H1 (cell line): ENCODE data around the gene CNTN5. TPM values are rescaled to one million over a fixed set of nuclear protein-coding genes. Genes with fewer than 3 reads are reported as not detected.

Experiments used
- CTCF ChIA-PET: fragments of 300-600 bp; sonication (Branson Sonifier 250); formaldehyde crosslinking; loops from one replicate; lab custom pipeline; 2021; ENCODE audit not compliant: partially characterized antibody; lab: Charles Lee
- POLR2A ChIA-PET: fragments of 300-600 bp; sonication (Branson Sonifier 250); formaldehyde crosslinking; loops from one replicate; lab custom pipeline; 2021; ENCODE audit warnings: inconsistent platforms; ENCODE audit not compliant: partially characterized antibody; lab: Charles Lee
- DNase-seq, 2 experiments: peaks; one replicate each; pipeline versions ENCODE4 v3.0.0 to v3.0.0-alpha.2; 2010 to 2022; ENCODE audit warnings: low spot score in 2 of 2, low read depth in 1 of 2, mixed read lengths in 1 of 2
- FAIRE-seq: peaks from 2 replicates; lab custom pipeline; 2011; peaks lifted over from hg19 to GRCh38; lab: Jason Lieb, UNC
- H2AFZ ChIP-seq: 2 replicates; pipeline ENCODE4 v1.8.1; 2012; ENCODE audit warnings: low read length, inconsistent platforms
- H2AK5ac ChIP-seq: 2 replicates; pipeline ENCODE4 v1.6.1; 2013; ENCODE audit warnings: low read depth, low read length
- H2BK120ac ChIP-seq: replicated peaks from 2 replicates; pipeline ENCODE3; 2013; ENCODE audit warnings: low read depth, low read length, inconsistent platforms
- H2BK12ac ChIP-seq: 2 replicates; pipeline ENCODE4 v1.6.1; 2013; ENCODE audit warnings: low read depth, low read length
- H2BK15ac ChIP-seq: 2 replicates; pipeline ENCODE4 v1.6.1; 2013; ENCODE audit warnings: low read length
- H2BK20ac ChIP-seq: 2 replicates; pipeline ENCODE4 v1.6.1; 2013; ENCODE audit warnings: low read length
- H2BK5ac ChIP-seq: 2 replicates; pipeline ENCODE4 v1.6.1; 2013; ENCODE audit warnings: low read depth, low read length
- H3K14ac ChIP-seq: 2 replicates; pipeline ENCODE4 v1.6.1; 2013; ENCODE audit warnings: inconsistent platforms; ENCODE audit not compliant: insufficient read length
- H3K18ac ChIP-seq: 2 replicates; pipeline ENCODE4 v1.6.1; 2013; ENCODE audit warnings: low read length; ENCODE audit errors: extremely low read depth
- H3K23ac ChIP-seq: 2 replicates; pipeline ENCODE4 v1.6.1; 2013; ENCODE audit warnings: inconsistent platforms; ENCODE audit not compliant: insufficient read length
- H3K23me2 ChIP-seq: 2 replicates; pipeline ENCODE4 v1.6.1; 2013; ENCODE audit warnings: low read depth, low read length
- H3K27ac ChIP-seq: 2 replicates; pipeline ENCODE4 v1.6.1; 2011; ENCODE audit warnings: low read depth, low read length, inconsistent platforms
- H3K27me3 ChIP-seq, 4 experiments: replicated peaks in 1 of 4; 1 replicate in 1 of 4; 2 replicates in 3 of 4; pipeline versions ENCODE4 v1.6.1 to v1.8.1; 2011 to 2013; ENCODE audit warnings: low read length in 3 of 4, mild to moderate bottlenecking in 3 of 4, inconsistent platforms in 2 of 4, mixed read lengths in 2 of 4, moderate library complexity in 1 of 4; ENCODE audit not compliant: control insufficient read depth in 3 of 4, insufficient read depth in 3 of 4; ENCODE audit errors: extremely low read depth in 1 of 4
- H3K36me3 ChIP-seq, 4 experiments: 2 replicates each; pipeline versions ENCODE4 v1.6.1 to v1.8.1; 2011 to 2013; ENCODE audit warnings: mild to moderate bottlenecking in 4 of 4, low read length in 3 of 4, moderate library complexity in 2 of 4, control low read depth in 1 of 4, inconsistent platforms in 1 of 4; ENCODE audit not compliant: insufficient read depth in 4 of 4, control insufficient read depth in 2 of 4
- H3K4ac ChIP-seq: replicated peaks from 2 replicates; pipeline ENCODE3; 2013; ENCODE audit warnings: low read length, low read depth, mixed read lengths, inconsistent platforms; ENCODE audit not compliant: insufficient read length
- H3K4me1 ChIP-seq, 4 experiments: replicated peaks in 1 of 4; 1 replicate in 1 of 4; 2 replicates in 3 of 4; pipeline versions ENCODE4 v1.6.1 to v1.8.1; 2011 to 2013; ENCODE audit warnings: low read length in 3 of 4, inconsistent platforms in 2 of 4, mixed read lengths in 1 of 4; ENCODE audit not compliant: insufficient read depth in 4 of 4, control insufficient read depth in 3 of 4
- H3K4me2 ChIP-seq, 2 experiments: 2 replicates each; pipeline versions ENCODE4 v1.6.1 to v1.8.1; 2011 to 2013; ENCODE audit warnings: low read depth in 2 of 2, low read length in 2 of 2, control low read depth in 1 of 2, inconsistent platforms in 1 of 2, mild to moderate bottlenecking in 1 of 2; ENCODE audit not compliant: insufficient read depth in 1 of 2
- H3K4me3 ChIP-seq, 4 experiments: fragments of 200-600, 300-600 bp in 1 of 4; sonication (generic), shearing (Covaris generic), sonication (Bioruptor Twin) in 1 of 4; 2 replicates each; pipeline versions ENCODE4 v1.5.1 to v1.8.1; 2011 to 2016; ENCODE audit warnings: low read length in 4 of 4, low read depth in 3 of 4, control low read depth in 2 of 4, inconsistent platforms in 2 of 4, mild to moderate bottlenecking in 2 of 4, mixed read lengths in 1 of 4, moderate library complexity in 1 of 4; ENCODE audit not compliant: insufficient read depth in 2 of 4; ENCODE audit errors: extremely low read depth in 1 of 4
- H3K56ac ChIP-seq: replicated peaks from 2 replicates; pipeline ENCODE3; 2013; ENCODE audit warnings: low read depth, mild to moderate bottlenecking, mixed read lengths, low read length, inconsistent platforms; ENCODE audit not compliant: insufficient read length
- H3K79me1 ChIP-seq: 2 replicates; pipeline ENCODE4 v1.6.1; 2013; ENCODE audit warnings: low read depth, low read length, control low read depth
- H3K79me2 ChIP-seq, 2 experiments: 2 replicates each; pipeline versions ENCODE4 v1.6.1 to v1.8.1; 2012 to 2013; ENCODE audit warnings: low read length in 2 of 2, mild to moderate bottlenecking in 2 of 2, inconsistent platforms in 1 of 2; ENCODE audit not compliant: insufficient read depth in 2 of 2, control insufficient read depth in 1 of 2
- H3K9ac ChIP-seq, 4 experiments: replicated peaks in 1 of 4; 1 replicate in 1 of 4; 2 replicates in 3 of 4; pipeline versions ENCODE4 v1.6.1 to v1.8.1; 2011 to 2013; ENCODE audit warnings: low read depth in 3 of 4, low read length in 3 of 4, control low read depth in 2 of 4, mild to moderate bottlenecking in 2 of 4, moderate library complexity in 2 of 4, inconsistent platforms in 1 of 4; ENCODE audit errors: extremely low read depth in 1 of 4
- H3K9me3 ChIP-seq, 2 experiments: 2 replicates each; pipeline versions ENCODE4 v1.6.1 to v1.8.1; 2012 to 2013; ENCODE audit warnings: mild to moderate bottlenecking in 2 of 2, moderate library complexity in 2 of 2, control low read depth in 1 of 2, inconsistent platforms in 1 of 2, low read depth in 1 of 2, low read length in 1 of 2, mixed read lengths in 1 of 2; ENCODE audit not compliant: insufficient read depth in 2 of 2
- H4K20me1 ChIP-seq, 2 experiments: replicated peaks in 1 of 2; 2 replicates each; pipeline versions ENCODE3 to v1.8.1; 2011 to 2013; ENCODE audit warnings: inconsistent platforms in 2 of 2, low read length in 2 of 2, mild to moderate bottlenecking in 1 of 2; ENCODE audit not compliant: insufficient read depth in 2 of 2, control insufficient read depth in 1 of 2
- H4K5ac ChIP-seq: 2 replicates; pipeline ENCODE4 v1.6.1; 2013; ENCODE audit warnings: low read length, low read depth, mixed read lengths, inconsistent platforms; ENCODE audit not compliant: insufficient read length
- H4K8ac ChIP-seq: 2 replicates; pipeline ENCODE4 v1.8.0; 2013; ENCODE audit warnings: mild to moderate bottlenecking, moderate library complexity, low read length, inconsistent platforms; ENCODE audit not compliant: insufficient read depth; ENCODE audit errors: extremely low read depth
- H4K91ac ChIP-seq: replicated peaks from 2 replicates; pipeline ENCODE3; 2013; ENCODE audit warnings: low read length, mixed read lengths, inconsistent platforms; ENCODE audit not compliant: insufficient read length
- ASH2L ChIP-seq: fragments of 200-600, 300-600 bp; sonication (generic); IDR thresholded peaks from one replicate; pipeline ENCODE4 v1.7.1; 2017; ENCODE audit warnings: low read length
- E2F6 ChIP-seq: IDR thresholded peaks from 2 replicates; pipeline ENCODE4 v1.6.1; 2012; ENCODE audit warnings: inconsistent platforms
- GABPA ChIP-seq: IDR thresholded peaks from 2 replicates; pipeline ENCODE4 v1.6.1; 2011; ENCODE audit warnings: mild to moderate bottlenecking, low read length, moderate library complexity, borderline replicate concordance; ENCODE audit not compliant: insufficient read depth
- HDAC2 ChIP-seq, 2 experiments: fragments of 300-600 bp in 1 of 2; sonication (generic) in 1 of 2; IDR thresholded peaks; 2 replicates each; pipeline ENCODE4 v1.6.1; 2011 to 2012; ENCODE audit warnings: low read depth in 2 of 2, low read length in 2 of 2, mild to moderate bottlenecking in 2 of 2, moderate library complexity in 2 of 2, borderline replicate concordance in 1 of 2, inconsistent platforms in 1 of 2
- KDM5A ChIP-seq: fragments of 200-600 bp; IDR thresholded peaks from 2 replicates; pipeline ENCODE4 v1.7.1; 2012; ENCODE audit warnings: mild to moderate bottlenecking, low read length, inconsistent platforms, mixed read lengths
- POU5F1 ChIP-seq: IDR thresholded peaks from 2 replicates; pipeline ENCODE4 v1.6.1; 2011; ENCODE audit warnings: low read depth, mild to moderate bottlenecking, low read length, moderate library complexity
- RFX5 ChIP-seq: IDR thresholded peaks from 2 replicates; pipeline ENCODE4 v1.6.1; 2011; ENCODE audit warnings: low read depth, low read length, improper control_type of control experiment, borderline replicate concordance
- SAP30 ChIP-seq: fragments of 300-600 bp; sonication (generic); IDR thresholded peaks from 2 replicates; pipeline ENCODE4 v1.7.1; 2012; ENCODE audit warnings: low read length, moderate library complexity, mild to moderate bottlenecking, inconsistent platforms; ENCODE audit not compliant: insufficient read depth, insufficient replicate concordance
- SIRT6 ChIP-seq: IDR thresholded peaks from one replicate; pipeline ENCODE4 v1.7.1; 2012; ENCODE audit warnings: low read length, inconsistent platforms
- SP2 ChIP-seq: IDR thresholded peaks from 2 replicates; pipeline ENCODE4 v1.6.1; 2012; ENCODE audit warnings: mild to moderate bottlenecking, low read length, inconsistent platforms
- TBP ChIP-seq: IDR thresholded peaks from 2 replicates; pipeline ENCODE4 v1.6.1; 2011; ENCODE audit warnings: low read depth, low read length, improper control_type of control experiment
- TCF12 ChIP-seq: IDR thresholded peaks from 2 replicates; pipeline ENCODE4 v1.6.1; 2011; ENCODE audit warnings: low read depth, mild to moderate bottlenecking, low read length
- ZNF274 ChIP-seq: IDR thresholded peaks from 2 replicates; pipeline ENCODE4 v1.7.0; 2012; ENCODE audit warnings: low read length, borderline replicate concordance; ENCODE audit errors: extremely low read depth
- WGBS, 2 experiments: shearing (Covaris generic) in 1 of 2; methylation state at CpG; one replicate each; pipeline versions ENCODE4 v1.1.6 to v1.1.7; 2013 to 2015; ENCODE audit warnings: low lambda C conversion rate in 2 of 2, mixed read lengths in 2 of 2, inconsistent platforms in 1 of 2, low coverage in 1 of 2, missing lambda C conversion rate in 1 of 2; ENCODE audit not compliant: insufficient replicate concordance in 2 of 2, insufficient coverage in 1 of 2, insufficient read length in 1 of 2; ENCODE audit errors: extremely low coverage in 1 of 2, missing lambda C conversion rate in 1 of 2; 5-methylcytosine and 5-hydroxymethylcytosine counted together
- polyA plus RNA-seq, 7 experiments: library from polyadenylated mRNA; depleted of rRNA in 3 of 7; stranded (reverse) in 5 of 7; unstranded in 2 of 7; fragments of >200 nt in 5 of 7; fragments of 200-250 nt in 2 of 7; gene quantifications; 1 replicate in 5 of 7; 2 replicates in 1 of 7; 4 replicates in 1 of 7; pipeline versions ENCODE4 v1.2.1 to v1.2.3, GENCODE V29; 2011 to 2013; ENCODE audit warnings: missing spikeins in 2 of 7, mixed read lengths in 2 of 7
- total RNA-seq: library from RNA; stranded (reverse); fragmentation: NEBNext Ultra II Directional; extraction: Animal tissue kit (Norgen Biotek cat#: 25700); gene quantifications from 2 replicates; pipeline ENCODE4 v1.2.1, GENCODE V29; 2021
- TF ChIP-seq, protein P1 (sequence below): IDR thresholded peaks from 2 replicates; pipeline ENCODE4 v1.6.1; 2011; ENCODE audit warnings: low read depth, mild to moderate bottlenecking, low read length; ENCODE audit not compliant: insufficient read depth

CNTN5 gene
- total and polyA plus RNA-seq, 2 of the 8 experiments (the other 6 are each of a cell fraction or from before 2014, with no cell fraction given): not detected

GRCh38 chr11:99241066-99241465, 220.3 kb downstream of the CNTN5 start:
- no peak overlapping the region for H2BK12ac ChIP-seq
- H3K27me3 ChIP-seq: no peaks in the 10 kb centered on the region
- H4K20me1 ChIP-seq: no peaks in the 10 kb centered on the region
- WGBS, 2 experiments: 86% methylated on average over 2 of the region's 2 CpGs; no CpG with 5 or more reads in 1 of the 2 experiments
- no peaks in the 10 kb centered on the region for H3K9me3 ChIP-seq
- H3K79me1 ChIP-seq: no peaks in the 10 kb centered on the region
- H3K4ac ChIP-seq: no peak overlapping the region
- POLR2A ChIA-PET: no interaction called here
- no peak overlapping the region for H2AK5ac ChIP-seq
- H3K4me1 ChIP-seq: no peaks in the 10 kb centered on the region
- H3K18ac ChIP-seq: no peak overlapping the region
- H3K79me2 ChIP-seq: no peaks in the 10 kb centered on the region
- no peak overlapping the region for H3K4me2 ChIP-seq
- H4K5ac ChIP-seq: no peak overlapping the region
- no peak overlapping the region for H2AFZ ChIP-seq
- DNase-seq (no peak), FAIRE-seq (no peak)
- H2BK120ac ChIP-seq: no peak overlapping the region
- H2BK20ac ChIP-seq: no peak overlapping the region
- H3K14ac ChIP-seq: no peak overlapping the region
- no peaks in the 10 kb centered on the region for H3K23me2 ChIP-seq
- H3K9ac ChIP-seq: no peak overlapping the region
- H3K23ac ChIP-seq: no peak overlapping the region
- H3K4me3 ChIP-seq: no peak overlapping the region
- H3K56ac ChIP-seq: no peak overlapping the region
- no peaks in the 10 kb centered on the region for H3K36me3 ChIP-seq
- H3K27ac ChIP-seq: no peak overlapping the region
- H4K91ac ChIP-seq: no peak overlapping the region
- TF ChIP-seq TBP: no peak
- TF ChIP-seq, protein P1, sequence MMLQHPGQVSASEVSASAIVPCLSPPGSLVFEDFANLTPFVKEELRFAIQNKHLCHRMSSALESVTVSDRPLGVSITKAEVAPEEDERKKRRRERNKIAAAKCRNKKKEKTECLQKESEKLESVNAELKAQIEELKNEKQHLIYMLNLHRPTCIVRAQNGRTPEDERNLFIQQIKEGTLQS: no peak
- TF ChIP-seq SAP30: no peak
- no peak for TF ChIP-seq KDM5A
- no peak for TF ChIP-seq E2F6
- TF ChIP-seq RFX5: no peak
- TF ChIP-seq SP2: no peak
- no peak for TF ChIP-seq ASH2L
- TF ChIP-seq ZNF274: no peak
- TF ChIP-seq GABPA: no peak
- TF ChIP-seq TCF12: no peak
- TF ChIP-seq SIRT6: no peak
- TF ChIP-seq POU5F1: no peak
- no peak for TF ChIP-seq HDAC2 (IDR thresholded peaks at IDR 0.05; ENCODE audit: borderline replicate concordance in 1 of 2, low read depth in 2 of 2, low read length in 2 of 2)
- CTCF ChIA-PET: no interaction called here
- H4K8ac ChIP-seq: no peak overlapping the region
- no peak overlapping the region for H2BK15ac ChIP-seq
- H2BK5ac ChIP-seq: no peak overlapping the region
